Mesendoderm (in vitro differentiated cells): ENCODE data around the gene RPS27L. TPM values are rescaled to one million over a fixed set of nuclear protein-coding genes. Genes with fewer than 3 reads are reported as not detected.
A peak's percentile ranks its signal among the peaks of the same experiment; 100 is the strongest.

Experiments used
- DNase-seq: peaks from one replicate; pipeline ENCODE4 v3.0.0; 2013
- H2AK5ac ChIP-seq: 2 replicates; pipeline ENCODE4 v1.6.1; 2013; ENCODE audit warnings: low read length, inconsistent platforms
- H2BK120ac ChIP-seq: 2 replicates; pipeline ENCODE4 v1.6.1; 2013; ENCODE audit warnings: low read depth, mild to moderate bottlenecking, low read length, moderate library complexity, mixed read lengths
- H2BK15ac ChIP-seq: replicated peaks from 2 replicates; pipeline ENCODE4 v1.6.1; 2013; ENCODE audit warnings: low read depth, mild to moderate bottlenecking, moderate library complexity
- H2BK5ac ChIP-seq: 2 replicates; pipeline ENCODE4 v1.6.1; 2013; ENCODE audit warnings: low read length, inconsistent platforms
- H3K18ac ChIP-seq: 2 replicates; pipeline ENCODE4 v1.6.1; 2013; ENCODE audit warnings: mild to moderate bottlenecking, low read length, mixed read lengths
- H3K23ac ChIP-seq: one replicate; pipeline ENCODE4 v1.6.1; 2013; ENCODE audit warnings: low read length
- H3K27ac ChIP-seq: 2 replicates; pipeline ENCODE4 v1.5.1; 2013; ENCODE audit warnings: low read depth, mild to moderate bottlenecking, inconsistent platforms, low read length, moderate library complexity
- H3K27me3 ChIP-seq: 2 replicates; pipeline ENCODE4 v1.6.1; 2013; ENCODE audit warnings: low read length, control low read depth, mild to moderate bottlenecking, inconsistent platforms; ENCODE audit not compliant: insufficient read depth, poor library complexity
- H3K36me3 ChIP-seq: 2 replicates; pipeline ENCODE4 v1.6.1; 2013; ENCODE audit warnings: low read length, inconsistent platforms; ENCODE audit not compliant: control insufficient read depth, insufficient read depth
- H3K4ac ChIP-seq: one replicate; pipeline ENCODE4 v1.6.1; 2013; ENCODE audit warnings: low read depth, mild to moderate bottlenecking, low read length, moderate library complexity
- H3K4me1 ChIP-seq: 2 replicates; pipeline ENCODE4 v1.6.1; 2013; ENCODE audit warnings: low read depth, low read length, inconsistent platforms; ENCODE audit not compliant: control insufficient read depth
- H3K4me2 ChIP-seq: 2 replicates; pipeline ENCODE4 v1.6.1; 2013; ENCODE audit warnings: low read length
- H3K4me3 ChIP-seq: 2 replicates; pipeline ENCODE4 v1.5.1; 2013; ENCODE audit warnings: mild to moderate bottlenecking, low read length
- H3K56ac ChIP-seq: one replicate; pipeline ENCODE4 v1.6.1; 2013; ENCODE audit warnings: low read length
- H3K79me1 ChIP-seq: 2 replicates; pipeline ENCODE4 v1.6.1; 2013; ENCODE audit warnings: low read length, inconsistent platforms
- H3K79me2 ChIP-seq: 2 replicates; pipeline ENCODE4 v1.6.1; 2013; ENCODE audit warnings: mild to moderate bottlenecking, low read length; ENCODE audit not compliant: control insufficient read depth, insufficient read depth
- H3K9ac ChIP-seq: 2 replicates; pipeline ENCODE4 v1.6.1; 2013; ENCODE audit warnings: low read length, inconsistent platforms
- H4K5ac ChIP-seq: one replicate; pipeline ENCODE4 v1.6.1; 2013; ENCODE audit warnings: low read length
- H4K8ac ChIP-seq: one replicate; pipeline ENCODE4 v1.6.1; 2013; ENCODE audit warnings: low read depth, mild to moderate bottlenecking, control low read depth, low read length, moderate library complexity
- WGBS: extraction: QIAGEN DNeasy Blood & Tissue Kit; methylation state at CpG from one replicate; pipeline ENCODE4 v1.1.7; 2013; ENCODE audit warnings: low lambda C conversion rate, missing lambda C conversion rate; ENCODE audit not compliant: insufficient coverage; ENCODE audit errors: extremely low coverage; 5-methylcytosine and 5-hydroxymethylcytosine counted together
- polyA plus RNA-seq, 2 experiments: library from polyadenylated mRNA; stranded (reverse); fragments of 200-250 nt; gene quantifications; one replicate each; pipeline ENCODE4 v1.2.3, GENCODE V29; 2013

The RPS27L gene
- polyA plus RNA-seq (2013, experiment 1 of 2), result 106 TPM
- polyA plus RNA-seq (2013, experiment 2 of 2), result 110 TPM

DNA sequence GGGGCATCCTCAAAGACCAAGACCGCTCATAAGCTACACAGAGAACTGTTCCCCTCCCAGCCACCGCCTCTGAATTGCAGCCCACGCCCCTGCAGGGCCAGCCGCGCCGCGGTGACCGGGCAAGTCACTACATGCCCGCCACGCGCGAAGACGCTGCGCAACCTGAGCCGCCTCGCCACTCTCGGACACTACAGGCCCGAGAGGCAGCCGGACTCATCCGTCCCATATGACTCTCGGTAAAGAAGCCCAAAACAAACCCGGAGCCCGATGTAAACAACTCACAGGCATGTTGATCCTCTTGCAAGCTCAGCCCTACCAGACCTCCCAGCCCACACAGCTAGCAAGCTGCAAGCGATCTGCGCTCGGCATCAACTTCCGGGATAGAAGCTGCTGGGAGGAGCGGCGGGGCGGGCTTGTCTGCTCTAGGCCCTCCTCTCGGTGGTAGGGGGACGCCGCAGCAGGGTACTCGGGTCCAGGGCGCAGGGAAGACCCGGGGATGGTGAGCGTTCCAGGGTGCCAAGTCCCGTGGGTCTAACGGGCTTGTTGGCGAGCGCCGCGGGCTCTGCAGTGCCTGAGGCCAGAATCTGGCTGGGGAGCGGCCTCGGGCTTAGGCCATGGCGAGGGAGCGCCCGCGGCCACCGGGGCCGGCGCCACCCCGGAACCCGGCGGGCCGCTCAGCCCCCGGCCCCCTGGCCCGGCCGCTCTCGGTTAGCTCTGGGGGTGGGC is at the start of gene RPS27L:
Gene RPS27L (minus strand): TSS at position 360 of the 726 bp plus-strand sequence. CDS start 72 bp downstream, at position 288.
- H3K23ac ChIP-seq, result no peak within 1 kb of the TSS
- H3K79me2 ChIP-seq, result peaks cover 2% of the 10 kb centered on the region
- no peaks in the 10 kb centered on the region for H3K27me3 ChIP-seq
- DNase-seq, result peak; percentile 98
- peak within 1 kb of the TSS; percentile 88 for H3K4ac ChIP-seq
- peak within 1 kb of the TSS; percentile 85 for H3K27ac ChIP-seq
- no peak within 1 kb of the TSS for H2BK120ac ChIP-seq
- peak within 1 kb of the TSS; percentile 95 for H3K56ac ChIP-seq
- H4K8ac ChIP-seq, result peak within 1 kb of the TSS; percentile 84
- H3K79me1 ChIP-seq, result no peaks in the 10 kb centered on the region
- H3K4me1 ChIP-seq, result no peaks in the 10 kb centered on the region
- WGBS, result no CpG with 5 or more reads among the region's 60 CpGs
- peak within 1 kb of the TSS; percentile 85 for H3K9ac ChIP-seq
- H3K36me3 ChIP-seq, result no peaks in the 10 kb centered on the region
- H2BK5ac ChIP-seq, result peak within 1 kb of the TSS; percentile 44
- H3K4me2 ChIP-seq, result peak within 1 kb of the TSS; percentile 87
- peak within 1 kb of the TSS; percentile 84 for H3K4me3 ChIP-seq
- H2AK5ac ChIP-seq, result no peak within 1 kb of the TSS
- no peak within 1 kb of the TSS for H4K5ac ChIP-seq
- H2BK15ac ChIP-seq, result no peak within 1 kb of the TSS
- peak within 1 kb of the TSS; percentile 72 for H3K18ac ChIP-seq

DNA sequence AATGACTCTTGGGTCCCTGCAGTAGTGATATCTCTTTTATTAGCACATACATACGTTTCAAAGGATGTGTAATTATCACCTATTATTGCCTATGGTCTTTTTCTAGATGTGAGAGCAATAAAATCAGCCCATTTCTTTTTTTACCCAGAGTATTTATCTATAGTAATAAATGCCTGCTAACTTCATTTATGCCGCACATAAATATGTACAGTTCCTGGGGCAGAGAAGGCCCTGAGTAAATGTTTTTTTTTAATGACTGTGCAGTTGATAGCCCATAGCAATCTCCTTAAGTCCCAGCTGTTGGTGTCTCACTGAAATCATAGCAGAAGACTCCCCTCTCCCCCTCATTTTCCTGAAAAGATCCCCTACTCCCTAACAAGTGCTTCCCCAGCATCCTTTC is 48.8 kb upstream of the RPS27L start:
- Histone ChIP-seq H4K5ac (no peak overlapping the region), H3K4me1 (peaks cover 3% of the 10 kb centered on the region), H2BK120ac (no peak overlapping the region), H3K36me3 (no peaks in the 10 kb centered on the region), H3K18ac (no peak overlapping the region), H3K27me3 (no peaks in the 10 kb centered on the region), H3K79me1 (peaks cover 5% of the 10 kb centered on the region), H2BK15ac (no peak overlapping the region), H2AK5ac (no peak overlapping the region), H4K8ac (no peak overlapping the region), H3K27ac (no peak overlapping the region), H3K23ac (no peak overlapping the region), H3K9ac (no peak overlapping the region), H3K56ac (no peak overlapping the region), H3K79me2 (no peaks in the 10 kb centered on the region), H3K4ac (no peak overlapping the region), H2BK5ac (no peak overlapping the region), H3K4me2 (no peak overlapping the region), H3K4me3 (no peak overlapping the region)
- no CpG with 5 or more reads among the region's 2 CpGs for WGBS
- DNase-seq, result no peak

DNA sequence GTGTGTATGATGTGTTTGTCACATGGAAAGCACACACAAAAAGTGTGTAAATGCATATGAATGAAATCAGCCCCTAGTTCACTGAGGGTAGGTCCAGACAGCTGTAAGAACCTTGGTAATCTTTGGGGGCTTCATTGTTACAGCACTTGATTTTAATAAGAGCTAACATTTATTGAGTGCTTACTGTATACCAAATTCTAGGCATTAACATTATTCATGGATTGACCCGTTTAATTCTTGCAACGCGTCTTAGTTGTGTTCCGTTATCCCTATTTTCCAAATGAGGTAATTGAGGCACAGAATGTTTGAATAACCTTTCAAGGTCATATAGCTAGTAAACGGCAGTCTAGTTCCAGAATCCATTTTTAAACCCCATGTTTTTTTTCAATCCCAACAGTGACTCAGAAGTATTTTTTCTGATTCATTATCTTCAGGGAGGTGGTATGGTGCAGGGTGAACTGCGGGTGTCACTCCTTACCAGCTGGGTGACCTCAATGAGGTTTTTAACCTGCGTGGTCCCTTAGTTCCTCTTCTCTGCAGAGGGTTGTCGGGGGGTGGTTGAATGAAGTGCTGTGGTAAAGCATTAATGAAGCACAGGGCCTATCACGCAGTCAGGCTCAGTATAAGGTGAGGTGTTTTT is 46.3 kb upstream of the RPS27L start:
- Histone ChIP-seq H3K23ac (no peak overlapping the region), H2BK15ac (no peak overlapping the region), H3K18ac (no peak overlapping the region), H3K79me1 (peaks cover 9% of the 10 kb centered on the region), H3K4me2 (no peak overlapping the region), H3K27me3 (no peaks in the 10 kb centered on the region), H4K5ac (no peak overlapping the region), H2AK5ac (no peak overlapping the region), H3K4ac (no peak overlapping the region), H3K79me2 (peaks cover 2% of the 10 kb centered on the region), H2BK5ac (no peak overlapping the region), H3K27ac (no peak overlapping the region), H3K36me3 (no peaks in the 10 kb centered on the region), H2BK120ac (no peak overlapping the region), H3K9ac (no peak overlapping the region), H3K4me3 (no peak overlapping the region), H4K8ac (no peak overlapping the region), H3K4me1 (no peaks in the 10 kb centered on the region), H3K56ac (no peak overlapping the region)
- WGBS, result no CpG with 5 or more reads among the region's 9 CpGs
- DNase-seq, result no peak

DNA sequence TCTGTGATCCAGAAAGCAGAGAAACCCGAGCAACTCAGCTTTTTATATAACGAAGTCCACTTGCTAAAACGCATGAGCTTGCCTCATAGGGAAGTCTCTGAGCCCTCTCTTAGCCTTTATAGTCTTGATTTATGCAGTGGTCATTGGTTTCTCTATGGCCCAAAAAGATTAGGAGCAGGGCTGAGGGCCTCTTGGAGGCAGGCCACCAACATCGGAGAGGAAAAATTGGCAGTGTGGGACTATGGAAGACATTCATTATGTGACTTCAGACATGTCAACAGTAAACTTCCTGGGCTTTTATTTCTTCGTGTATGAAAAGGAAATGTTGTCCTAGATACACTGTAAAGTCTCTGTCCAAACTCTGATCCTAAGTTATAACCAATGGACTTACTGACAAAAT is 45.6 kb upstream of the RPS27L start:
- no peak overlapping the region for H3K23ac ChIP-seq
- H3K36me3 ChIP-seq, result no peaks in the 10 kb centered on the region
- no peak overlapping the region for H2BK120ac ChIP-seq
- WGBS, result no CpG with 5 or more reads among the region's 5 CpGs
- H3K27me3 ChIP-seq, result no peaks in the 10 kb centered on the region
- H2BK5ac ChIP-seq, result no peak overlapping the region
- no peak overlapping the region for H3K27ac ChIP-seq
- peaks cover 10% of the 10 kb centered on the region for H3K79me1 ChIP-seq
- no peak overlapping the region for H3K4me3 ChIP-seq
- no peak overlapping the region for H3K9ac ChIP-seq
- H4K8ac ChIP-seq, result no peak overlapping the region
- no peak overlapping the region for H3K4ac ChIP-seq
- peaks cover 3% of the 10 kb centered on the region for H3K4me1 ChIP-seq
- no peak overlapping the region for H3K56ac ChIP-seq
- H3K18ac ChIP-seq, result no peak overlapping the region
- H3K4me2 ChIP-seq, result no peak overlapping the region
- H2BK15ac ChIP-seq, result no peak overlapping the region
- H3K79me2 ChIP-seq, result peaks cover 3% of the 10 kb centered on the region
- DNase-seq, result no peak
- H2AK5ac ChIP-seq, result no peak overlapping the region
- H4K5ac ChIP-seq, result no peak overlapping the region

DNA sequence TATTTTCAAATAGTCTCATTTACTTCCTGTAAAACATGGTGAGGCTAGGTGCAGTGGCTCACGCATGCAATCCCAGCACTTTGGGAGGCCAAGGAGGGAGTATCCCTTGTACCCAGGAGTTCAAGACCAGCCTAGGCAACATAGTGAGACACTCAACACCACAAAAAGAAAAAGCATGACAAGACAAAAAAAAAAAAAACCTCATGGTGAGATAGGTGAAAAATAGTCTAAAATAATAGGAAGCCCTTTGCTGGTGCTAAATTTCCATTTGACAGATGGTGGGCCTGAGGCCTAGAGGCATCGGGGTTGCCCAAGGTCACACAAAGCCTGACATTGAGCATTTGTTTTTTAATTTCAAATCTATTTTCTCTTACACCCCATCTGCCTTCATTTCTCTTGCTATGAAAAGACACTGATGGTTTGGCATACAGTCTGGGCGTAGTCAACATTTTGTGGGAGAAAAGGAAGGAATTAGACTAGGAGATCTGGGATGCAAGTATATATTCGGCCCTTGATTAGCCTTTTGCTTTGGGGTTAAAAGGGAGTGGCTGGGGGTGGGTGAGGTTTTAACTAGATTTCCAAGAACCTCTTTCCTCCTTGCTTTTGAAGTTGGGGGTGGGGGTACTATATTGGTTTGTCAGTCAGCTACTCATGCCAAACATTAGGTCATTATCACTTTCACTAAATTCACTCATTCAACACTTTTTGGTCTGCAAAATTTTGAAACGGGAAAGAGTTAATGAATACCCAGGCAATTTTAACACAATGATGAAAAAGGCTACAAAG is 43.4 kb upstream of the RPS27L start:
- H3K18ac ChIP-seq, result no peak overlapping the region
- no peak overlapping the region for H4K8ac ChIP-seq
- H3K79me2 ChIP-seq, result peaks cover 4% of the 10 kb centered on the region
- no peak overlapping the region for H2AK5ac ChIP-seq
- H3K4me3 ChIP-seq, result no peak overlapping the region
- no peak overlapping the region for H2BK5ac ChIP-seq
- no peak overlapping the region for H2BK120ac ChIP-seq
- peaks cover 15% of the 10 kb centered on the region for H3K79me1 ChIP-seq
- no peak overlapping the region for H3K27ac ChIP-seq
- DNase-seq, result no peak
- H3K56ac ChIP-seq, result no peak overlapping the region
- no peak overlapping the region for H3K4me2 ChIP-seq
- H3K4ac ChIP-seq, result no peak overlapping the region
- H3K27me3 ChIP-seq, result no peaks in the 10 kb centered on the region
- H2BK15ac ChIP-seq, result no peak overlapping the region
- H4K5ac ChIP-seq, result no peak overlapping the region
- WGBS, result no CpG with 5 or more reads among the region's 5 CpGs
- H3K9ac ChIP-seq, result no peak overlapping the region
- peaks cover 8% of the 10 kb centered on the region for H3K4me1 ChIP-seq
- no peaks in the 10 kb centered on the region for H3K36me3 ChIP-seq
- no peak overlapping the region for H3K23ac ChIP-seq
